CD4-positive, alpha-beta T cell treated with Interleukin-17A for 4 hours (primary cell): ENCODE results near the gene ROS1.

Experiments
- DNase-seq: peaks from one replicate; pipeline ENCODE4 v3.0.0-alpha.2; 2020; ENCODE audit warnings: mixed read lengths

Gene ROS1

DNA sequence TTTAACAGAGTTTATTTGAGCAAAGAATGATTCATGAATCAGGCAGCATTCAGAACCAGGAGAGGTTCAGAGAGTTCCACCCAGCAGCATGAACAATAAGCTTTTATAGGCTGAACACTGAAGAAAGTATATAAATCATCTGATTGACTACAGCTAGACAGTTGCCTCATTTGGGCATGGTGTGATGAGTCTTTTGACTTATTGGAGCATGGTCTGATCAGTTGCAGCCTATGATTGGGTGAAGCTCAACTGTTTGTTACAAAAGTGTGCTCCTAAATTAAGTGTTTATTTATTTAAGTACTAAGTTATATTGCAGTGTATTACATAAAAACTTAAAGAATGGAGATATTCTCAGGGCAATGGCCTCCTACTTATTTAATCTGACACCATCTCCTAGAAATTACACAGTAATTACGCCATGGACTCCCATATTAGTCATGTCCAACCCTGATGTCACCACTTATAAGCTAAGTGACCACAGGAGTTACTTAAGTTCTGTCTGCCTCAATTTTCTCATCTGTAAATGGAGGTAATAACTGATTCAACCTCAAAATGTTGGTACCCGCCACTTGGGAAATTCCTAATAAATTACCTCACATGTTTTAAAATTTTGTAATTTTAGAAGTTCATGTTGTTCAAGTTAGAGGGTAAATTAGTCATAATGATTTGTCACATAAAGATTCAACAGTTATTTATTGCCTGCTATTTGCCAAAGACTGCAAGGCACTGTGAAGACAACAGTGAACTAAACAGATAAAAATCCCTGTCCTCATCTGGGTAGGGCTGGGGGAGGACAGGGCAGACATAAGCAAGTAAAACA lies 15.2 kb upstream of the ROS1 start:
- DNase-seq = no peak

DNA sequence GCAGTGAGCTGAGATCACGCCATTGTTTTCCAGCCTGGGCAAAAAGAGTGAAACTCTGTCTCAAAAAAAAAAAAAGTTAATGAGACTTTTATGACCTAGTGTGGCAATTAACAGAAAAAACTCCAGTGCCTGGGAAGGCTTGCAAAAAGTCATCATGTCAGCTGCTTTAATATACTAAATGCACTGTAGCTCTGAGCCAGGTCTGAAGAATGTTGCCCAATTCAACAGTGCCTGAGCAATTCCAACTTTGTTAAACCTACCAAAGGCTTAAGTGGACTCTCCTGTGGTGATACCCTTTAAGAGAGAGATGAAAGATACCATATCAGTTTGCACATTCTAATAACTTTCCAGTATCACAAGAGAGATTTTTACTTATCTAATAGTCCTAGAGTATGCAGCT lies 6.5 kb upstream of the ROS1 start:
- DNase-seq = no peak

DNA sequence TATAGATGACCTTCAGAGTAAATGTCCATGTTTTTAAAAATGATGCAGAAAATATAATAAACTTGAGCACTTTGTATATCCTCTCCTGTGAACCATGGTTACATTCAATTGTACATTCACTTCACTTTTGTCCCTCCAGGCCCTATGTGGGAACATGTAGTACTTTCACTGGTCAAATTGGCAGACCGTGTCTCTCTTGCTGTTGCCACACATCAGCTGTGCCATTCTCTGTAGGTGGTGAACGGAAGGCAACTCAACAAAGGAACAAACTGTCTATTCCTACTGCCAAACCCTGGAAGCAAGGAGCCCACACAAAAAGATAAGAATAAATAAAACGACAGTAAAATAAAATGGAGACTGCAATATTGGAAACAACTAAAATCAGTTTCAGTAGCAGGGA lies 2.0 kb downstream of the ROS1 start:
- no peak for DNase-seq

DNA sequence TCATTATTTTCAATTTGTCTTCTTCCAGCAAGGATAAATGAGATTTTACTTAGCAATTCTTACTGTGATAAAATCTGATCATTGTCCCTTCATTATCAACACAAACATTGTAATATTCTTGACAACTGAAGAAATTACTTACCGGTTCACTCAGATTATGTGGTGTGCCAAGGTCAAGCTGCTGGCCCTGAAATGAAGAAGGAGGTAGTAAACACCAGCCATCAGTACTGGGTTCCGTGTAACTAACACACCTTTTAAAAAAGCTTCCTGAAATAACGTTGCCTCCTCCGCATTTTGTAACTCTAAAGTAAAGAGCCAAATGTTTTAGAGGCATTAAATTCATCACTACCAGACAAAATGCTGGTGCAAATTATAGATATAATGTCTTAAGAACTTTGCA lies 7.4 kb downstream of the ROS1 start:
- no peak for DNase-seq

GRCh38 chr6:117417851-117418250 lies 7.9 kb downstream of the ROS1 start:
- DNase-seq = no peak

- DNase-seq = no peak
Measured at GRCh38 chr6:117414770-117415169, 11.0 kb downstream of the ROS1 start.

GRCh38 chr6:117411474-117411873 lies 14.3 kb downstream of the ROS1 start:
- no peak for DNase-seq

DNA sequence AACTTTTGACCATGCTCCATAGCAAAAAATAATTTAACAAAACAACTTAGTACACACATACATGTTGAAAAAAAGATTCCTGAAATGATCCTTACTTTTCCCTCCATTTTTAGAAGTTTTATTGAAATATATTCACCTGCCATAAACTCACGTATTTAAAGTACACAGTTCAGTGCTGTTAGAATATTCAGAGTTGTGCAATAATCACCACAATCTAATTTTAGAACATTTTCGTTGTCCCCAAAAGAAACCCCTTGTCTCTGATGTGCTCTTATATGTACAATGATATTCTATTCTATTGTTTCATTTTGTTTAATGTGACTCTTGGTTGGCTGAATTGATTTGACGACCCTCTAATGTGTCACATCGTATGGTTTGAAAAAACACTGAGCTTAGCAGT lies 15.9 kb downstream of the ROS1 start:
- no peak for DNase-seq

GRCh38 chr6:117409420-117409819 lies 16.3 kb downstream of the ROS1 start:
- DNase-seq = no peak

DNA sequence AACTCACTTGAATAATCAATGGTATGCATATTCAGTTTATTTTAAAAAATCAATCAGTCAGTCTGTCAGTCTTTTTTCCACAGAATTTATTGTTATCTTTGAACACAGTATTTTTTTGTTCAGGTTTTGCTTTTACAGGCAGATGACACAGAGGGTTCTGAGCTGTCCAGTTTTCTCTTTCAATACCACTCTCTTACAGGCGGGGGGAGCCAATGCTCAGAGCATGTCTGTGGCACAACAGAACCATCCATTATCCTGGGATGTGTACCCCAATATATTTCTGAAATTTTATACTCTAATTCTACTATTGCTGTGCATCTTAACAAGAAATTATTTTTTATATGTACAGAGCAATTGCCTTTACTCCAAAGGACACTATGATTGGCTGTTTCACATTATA lies 21.2 kb downstream of the ROS1 start:
- no peak for DNase-seq

- no peak for DNase-seq
Measured at GRCh38 chr6:117401799-117402198, 23.9 kb downstream of the ROS1 start.

GRCh38 chr6:117399924-117400323 lies 25.8 kb downstream of the ROS1 start:
- DNase-seq = no peak

DNA sequence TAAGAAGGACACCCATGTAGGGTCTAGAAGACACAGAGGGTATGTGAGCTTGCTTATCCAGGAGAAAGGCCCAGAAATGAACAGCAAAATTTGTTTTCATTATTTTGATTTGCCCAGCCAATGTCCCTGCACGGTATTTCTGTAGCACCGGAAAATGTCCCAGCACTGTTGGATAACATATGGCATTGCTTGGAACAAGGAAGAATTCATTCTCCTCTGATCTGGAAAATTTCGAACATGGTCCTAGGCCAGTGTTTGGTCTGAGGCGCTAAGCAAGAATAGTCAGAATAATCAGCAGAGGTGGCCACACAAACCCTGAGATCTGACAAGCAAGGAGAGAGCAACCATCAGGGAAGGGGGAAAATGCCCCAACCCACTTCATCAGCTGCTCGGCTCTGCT lies 26.6 kb downstream of the ROS1 start:
- DNase-seq = no peak

DNA sequence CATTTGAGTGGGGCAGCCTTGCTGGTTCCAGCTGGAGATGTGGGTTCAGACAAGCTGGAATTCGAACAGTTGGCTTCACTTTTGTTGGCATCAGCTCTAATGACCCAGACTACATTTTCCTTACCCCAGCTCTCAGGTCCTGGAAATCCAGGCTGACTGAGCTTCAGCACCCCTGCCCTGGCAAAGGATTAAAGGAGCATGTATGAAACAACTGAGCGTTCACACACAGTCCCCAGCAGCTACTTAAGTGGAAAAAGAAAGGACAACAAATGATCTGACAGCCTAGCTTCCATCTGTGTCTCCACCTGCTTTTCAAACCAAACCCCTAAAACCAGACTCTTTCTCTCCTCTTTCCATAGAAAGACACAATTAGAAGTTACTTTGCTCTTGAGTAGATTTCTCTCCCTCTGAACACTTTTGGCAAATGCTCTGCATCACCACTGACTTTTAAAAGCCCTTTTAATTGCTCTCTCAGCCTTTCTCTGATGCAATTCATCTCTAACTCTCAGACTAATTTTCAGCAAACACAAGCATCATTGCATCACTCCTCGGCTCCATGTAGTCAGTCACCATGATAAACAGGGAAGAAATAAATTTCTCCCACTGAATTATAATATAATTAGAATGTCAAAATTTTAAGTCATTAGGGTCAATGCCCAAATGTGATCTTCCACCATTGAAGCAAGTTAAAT lies 28.1 kb downstream of the ROS1 start:
- DNase-seq = no peak

DNA sequence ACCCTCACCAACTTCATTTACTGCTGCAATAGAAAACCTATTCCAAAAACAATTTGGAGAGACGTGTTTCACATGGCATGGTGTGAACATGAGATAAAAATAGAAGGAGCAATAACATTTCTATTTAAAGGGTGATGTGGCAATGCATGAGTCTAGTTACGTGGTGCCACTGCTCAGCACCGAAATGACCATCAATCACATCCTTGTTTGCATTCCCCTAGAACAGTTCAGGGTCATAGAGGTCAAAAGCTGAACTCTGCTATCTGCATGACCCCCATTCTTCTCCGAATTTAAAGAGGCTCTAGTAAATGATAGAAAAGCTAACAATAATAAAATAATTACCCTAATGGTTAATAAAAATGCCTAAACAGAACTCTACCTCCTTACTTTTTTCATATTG lies 29.5 kb downstream of the ROS1 start:
- no peak for DNase-seq

GRCh38 chr6:117395164-117395563 lies 30.6 kb downstream of the ROS1 start:
- DNase-seq = no peak

GRCh38 chr6:117393045-117393444 lies 32.7 kb downstream of the ROS1 start:
- DNase-seq = no peak

GRCh38 chr6:117391874-117392583 lies 33.7 kb downstream of the ROS1 start:
- no peak for DNase-seq

GRCh38 chr6:117389227-117390057 lies 36.3 kb downstream of the ROS1 start:
- DNase-seq = no peak

- DNase-seq = no peak
Measured at GRCh38 chr6:117387454-117387974, 38.2 kb downstream of the ROS1 start.

DNA sequence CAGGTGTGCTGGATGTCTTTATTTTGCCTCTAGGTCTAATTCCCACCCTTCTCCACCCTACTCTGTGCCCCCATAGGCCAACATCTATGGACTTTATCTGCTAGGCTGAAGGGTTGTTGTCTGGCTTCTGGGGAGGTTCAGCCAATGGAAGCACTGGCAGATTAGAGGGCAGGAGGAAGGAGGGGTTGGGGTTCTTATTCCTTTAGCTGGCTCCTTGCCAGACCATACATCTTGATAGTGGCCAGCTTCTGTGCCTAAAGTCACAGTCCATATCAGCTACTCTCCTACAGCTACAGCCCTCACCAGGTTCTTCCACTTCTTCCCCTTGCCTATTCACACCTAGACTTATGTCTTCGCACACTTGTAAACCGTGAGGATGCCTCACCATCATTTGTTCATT lies 41.1 kb downstream of the ROS1 start:
- DNase-seq = no peak

DNA sequence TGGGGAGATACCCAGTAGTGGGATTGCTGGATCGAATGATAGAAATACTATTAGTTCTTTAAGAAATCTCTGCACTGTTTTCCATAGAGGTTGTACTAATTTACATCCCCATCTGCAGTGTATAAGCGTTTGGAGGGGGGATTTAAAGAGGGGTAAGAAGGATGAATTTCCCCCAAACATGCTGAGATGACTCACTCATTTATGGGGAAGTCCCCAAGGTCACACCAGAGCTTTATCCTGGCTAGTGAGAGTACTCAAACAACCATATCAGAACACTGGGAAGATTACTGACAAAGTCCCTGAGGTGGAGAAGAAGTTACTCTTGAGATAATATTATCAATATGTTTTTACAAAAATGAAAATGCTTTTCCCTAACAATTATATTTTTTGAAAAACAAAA lies 44.0 kb downstream of the ROS1 start:
- no peak for DNase-seq

GRCh38 chr6:117380298-117380697 lies 45.4 kb downstream of the ROS1 start:
- no peak for DNase-seq
